GM18870 (cell line): ENCODE results near the gene NCR1.
"Not testable (repeated sequence)": the region's sequence is repeated elsewhere in the genome, so short reads cannot be mapped to it uniquely, and the experiment has no call there.

Experiments
- ATAC-seq: cut with Tn5 transposase; IDR thresholded peaks from one replicate; pipeline ENCODE4 v1.9.1; 2021; ENCODE audit warnings: moderate library complexity; ENCODE audit not compliant: unreplicated experiment

Gene NCR1

GRCh38 chr19:54905803-54906511 is at the start of gene NCR1:
NCR1 (plus strand) TSS chr19:54906148; CDS start chr19:54906188, 40 bp downstream.
- no peak for ATAC-seq

DNA sequence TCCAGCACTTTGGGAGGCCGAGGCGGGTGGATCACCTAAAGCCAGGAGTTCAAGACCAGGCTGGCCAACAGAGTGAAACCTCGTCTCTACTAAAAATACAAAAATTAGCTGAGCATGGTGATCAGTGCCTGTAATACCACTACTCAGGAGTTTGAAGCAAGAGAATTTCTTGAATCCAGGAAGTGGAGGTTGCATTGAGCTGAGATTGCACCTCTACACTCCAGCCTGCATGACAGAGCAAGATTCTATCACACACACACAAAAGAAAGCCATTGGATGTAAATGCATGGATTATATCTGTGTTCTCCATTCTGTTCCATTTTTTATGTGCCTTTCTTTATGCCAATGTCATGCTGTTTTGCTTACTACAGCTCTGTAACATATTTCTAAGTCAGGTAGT is 47.5 kb upstream of the NCR1 start:
- not testable (repeated sequence) for ATAC-seq

- not testable (repeated sequence) for ATAC-seq
Observed at GRCh38 chr19:54859421-54859820, 46.5 kb upstream of the NCR1 start.

GRCh38 chr19:54863459-54863858 is 42.5 kb upstream of the NCR1 start:
- ATAC-seq, result not testable (repeated sequence)

DNA sequence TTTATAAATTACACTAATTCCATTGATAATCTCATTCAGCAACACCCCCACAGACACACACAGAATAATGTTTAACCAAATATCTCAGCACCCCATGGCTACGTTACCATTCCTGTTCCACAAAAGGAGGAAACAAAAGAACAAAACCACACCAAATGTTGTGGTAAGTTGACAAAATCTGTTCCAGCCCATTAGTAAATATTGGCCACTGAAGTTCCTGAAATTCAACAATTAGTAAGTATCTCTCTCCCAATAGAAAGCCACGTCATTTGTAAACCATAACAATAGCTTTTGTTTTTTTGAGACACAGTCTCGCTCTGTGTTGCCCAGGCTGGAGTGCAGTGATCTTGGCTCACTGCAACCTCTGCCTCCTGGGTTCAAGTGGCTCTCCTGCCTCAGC is 34.3 kb upstream of the NCR1 start:
- ATAC-seq, result no peak

DNA sequence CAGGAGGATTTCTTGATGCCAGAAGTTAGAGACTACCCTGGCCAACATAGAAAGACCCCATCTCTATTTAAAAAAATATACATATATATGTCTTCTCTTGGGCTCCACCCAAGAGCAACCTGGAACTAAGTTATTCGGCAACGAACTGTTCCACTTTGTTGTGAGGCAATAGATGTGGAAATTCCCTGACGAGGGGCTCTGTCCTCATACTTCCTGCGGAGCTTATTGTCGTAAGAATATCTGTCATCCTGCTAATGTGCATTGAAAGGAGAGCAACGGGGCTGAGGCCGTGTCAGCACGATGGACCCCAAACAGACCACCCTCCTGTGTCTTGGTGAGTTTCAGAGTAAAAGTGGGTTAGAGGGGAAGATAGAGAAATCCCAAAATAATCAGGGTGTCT is 32.0 kb upstream of the NCR1 start, which contains the start of gene FCAR:
FCAR (plus strand) TSS at position 246 of the 400 bp plus-strand sequence; CDS start at position 301, 55 bp downstream.
- no peak for ATAC-seq

GRCh38 chr19:54875506-54875905 is 30.4 kb upstream of the NCR1 start:
- ATAC-seq, result no peak

GRCh38 chr19:54877471-54877870 is 28.5 kb upstream of the NCR1 start:
- no peak for ATAC-seq

GRCh38 chr19:54881884-54882283 is 24.1 kb upstream of the NCR1 start:
- ATAC-seq, result no peak

- ATAC-seq, result no peak
Observed at GRCh38 chr19:54882758-54883157, 23.2 kb upstream of the NCR1 start.

DNA sequence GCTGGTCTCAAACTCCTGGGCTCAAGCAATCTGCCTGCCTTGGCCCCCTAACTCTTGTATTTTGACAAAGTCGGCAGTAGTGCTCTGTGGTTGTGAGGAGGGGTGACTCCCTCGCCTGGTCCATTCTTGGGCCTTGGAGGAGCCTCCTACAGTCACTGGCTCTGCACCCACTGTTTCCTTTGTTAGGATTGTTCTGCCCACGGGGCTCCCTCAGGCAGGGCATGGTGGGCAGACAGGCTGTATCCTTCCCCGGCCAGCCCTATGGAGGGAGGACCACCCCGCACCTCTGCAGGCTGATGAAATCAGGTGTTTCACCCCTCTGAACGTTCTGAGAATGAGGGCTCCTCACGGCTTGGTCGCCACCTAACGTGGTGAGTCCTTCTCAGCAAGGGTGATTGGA is 22.7 kb upstream of the NCR1 start:
- no peak for ATAC-seq

- ATAC-seq, result no peak
Observed at GRCh38 chr19:54888239-54888638, 17.7 kb upstream of the NCR1 start.

GRCh38 chr19:54889566-54889965 is 16.4 kb upstream of the NCR1 start:
- no peak for ATAC-seq

DNA sequence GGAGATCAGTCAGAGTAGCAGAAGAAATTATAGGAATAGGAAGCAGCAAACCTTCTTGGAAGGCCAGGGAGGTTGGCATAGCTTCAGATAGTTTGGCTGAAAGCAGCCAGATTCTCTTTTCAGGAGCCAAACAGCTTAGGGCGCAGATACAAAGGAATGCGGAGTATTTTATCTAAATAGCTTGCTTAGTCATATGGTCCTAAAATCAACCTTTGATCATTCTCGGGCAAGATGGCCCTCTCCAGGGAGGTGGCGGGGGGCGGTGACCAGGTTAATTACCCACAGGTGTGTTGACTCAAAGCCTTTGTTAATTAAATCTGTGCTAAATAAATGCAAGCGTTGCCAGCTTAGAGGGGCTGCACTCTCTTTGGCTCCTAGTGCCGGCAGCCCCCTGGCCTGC is 12.5 kb upstream of the NCR1 start:
- ATAC-seq, result no peak

DNA sequence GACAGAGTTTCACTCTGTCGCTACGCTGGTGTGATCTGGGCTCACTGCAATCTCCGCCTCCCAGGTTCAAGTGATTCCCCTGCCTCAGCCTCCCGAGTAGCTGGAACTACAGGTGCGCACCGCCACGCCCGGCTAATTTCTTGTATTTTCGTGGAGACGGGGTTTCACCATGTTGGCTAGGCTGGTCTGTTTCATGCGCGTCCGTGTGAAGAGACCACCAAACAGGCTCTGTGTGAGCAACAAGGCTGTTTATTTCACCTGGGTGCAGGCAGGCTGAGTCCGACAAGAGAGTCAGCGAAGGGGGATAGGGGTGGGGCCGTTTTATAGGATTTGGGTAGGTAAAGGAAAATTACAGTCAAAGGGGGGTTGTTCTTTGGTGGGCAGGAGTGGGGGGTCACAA is 11.8 kb upstream of the NCR1 start:
- ATAC-seq, result not testable (repeated sequence)

DNA sequence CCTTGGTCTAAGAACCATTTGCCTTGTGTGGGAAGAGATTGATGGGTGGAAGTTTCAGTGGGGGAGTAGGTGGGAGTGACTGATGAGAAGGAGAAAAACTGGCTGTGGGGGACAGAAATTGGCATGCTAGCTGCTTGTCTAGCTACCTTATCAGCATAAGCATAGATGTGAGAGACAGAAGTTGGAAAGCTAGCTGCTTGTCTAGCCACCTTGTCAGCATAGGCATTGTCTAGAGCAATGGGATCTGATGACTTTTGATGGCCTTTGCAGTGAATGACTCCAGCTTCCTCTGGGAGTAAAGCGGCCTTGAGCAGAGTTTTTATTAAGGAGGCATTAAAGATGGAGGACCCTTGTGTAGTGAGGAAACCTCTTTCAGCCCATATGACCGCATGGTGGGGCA is 9.9 kb upstream of the NCR1 start:
- ATAC-seq, result no peak

GRCh38 chr19:54898685-54899084 is 7.3 kb upstream of the NCR1 start:
- not testable (repeated sequence) for ATAC-seq

- not testable (repeated sequence) for ATAC-seq
Observed at GRCh38 chr19:54899646-54900045, 6.3 kb upstream of the NCR1 start.

- not testable (repeated sequence) for ATAC-seq
Observed at GRCh38 chr19:54901153-54901552, 4.8 kb upstream of the NCR1 start.

DNA sequence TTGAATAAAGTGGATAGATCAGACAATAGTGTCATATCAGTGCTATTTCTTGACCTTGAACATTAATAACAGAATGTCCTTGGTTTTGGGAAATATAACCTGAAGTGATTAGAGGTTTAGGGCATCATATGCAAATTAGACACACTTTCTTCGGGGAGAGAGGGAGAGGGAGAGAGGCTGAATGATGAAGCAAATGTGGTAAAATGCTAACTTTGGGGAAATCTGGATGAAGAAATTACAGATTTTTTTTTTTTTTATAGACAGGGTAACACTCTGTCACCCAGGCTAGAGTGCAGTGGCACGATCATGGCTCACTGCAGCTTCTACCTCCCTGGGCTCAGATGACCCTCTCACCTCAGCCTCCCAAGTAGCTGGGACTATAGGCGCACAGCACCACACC is 3.9 kb upstream of the NCR1 start:
- ATAC-seq, result no peak

GRCh38 chr19:54903303-54903702 is 2.6 kb upstream of the NCR1 start:
- no peak for ATAC-seq

GRCh38 chr19:54904261-54904660 is 1.7 kb upstream of the NCR1 start:
- ATAC-seq, result not testable (repeated sequence)

- no peak for ATAC-seq
Observed at GRCh38 chr19:54905421-54905802, 536 bp upstream of the NCR1 start.
